KOPT-K1 (cell line): ENCODE measurements around the gene PDGFA.

Experiments used
- H3K27ac ChIP-seq: fragments of 200-600 bp; sonication (generic); 2 replicates; pipeline ENCODE4 v1.5.1; 2016; ENCODE audit warnings: antibody characterized with exemption, mild to moderate bottlenecking, low read depth, low read length; ENCODE audit not compliant: poor library complexity, severe bottlenecking
- H3K36me3 ChIP-seq: fragments of 200-600 bp; sonication (generic); 2 replicates; pipeline ENCODE4 v1.5.1; 2017; ENCODE audit warnings: antibody characterized with exemption, mild to moderate bottlenecking, low read length, moderate library complexity; ENCODE audit not compliant: insufficient read depth
- H3K9me3 ChIP-seq: fragments of 200-600 bp; sonication (generic); 2 replicates; pipeline ENCODE4 v1.5.1; 2017; ENCODE audit warnings: antibody characterized with exemption, low read length, mild to moderate bottlenecking; ENCODE audit not compliant: insufficient read depth, poor library complexity, severe bottlenecking

Gene PDGFA

DNA sequence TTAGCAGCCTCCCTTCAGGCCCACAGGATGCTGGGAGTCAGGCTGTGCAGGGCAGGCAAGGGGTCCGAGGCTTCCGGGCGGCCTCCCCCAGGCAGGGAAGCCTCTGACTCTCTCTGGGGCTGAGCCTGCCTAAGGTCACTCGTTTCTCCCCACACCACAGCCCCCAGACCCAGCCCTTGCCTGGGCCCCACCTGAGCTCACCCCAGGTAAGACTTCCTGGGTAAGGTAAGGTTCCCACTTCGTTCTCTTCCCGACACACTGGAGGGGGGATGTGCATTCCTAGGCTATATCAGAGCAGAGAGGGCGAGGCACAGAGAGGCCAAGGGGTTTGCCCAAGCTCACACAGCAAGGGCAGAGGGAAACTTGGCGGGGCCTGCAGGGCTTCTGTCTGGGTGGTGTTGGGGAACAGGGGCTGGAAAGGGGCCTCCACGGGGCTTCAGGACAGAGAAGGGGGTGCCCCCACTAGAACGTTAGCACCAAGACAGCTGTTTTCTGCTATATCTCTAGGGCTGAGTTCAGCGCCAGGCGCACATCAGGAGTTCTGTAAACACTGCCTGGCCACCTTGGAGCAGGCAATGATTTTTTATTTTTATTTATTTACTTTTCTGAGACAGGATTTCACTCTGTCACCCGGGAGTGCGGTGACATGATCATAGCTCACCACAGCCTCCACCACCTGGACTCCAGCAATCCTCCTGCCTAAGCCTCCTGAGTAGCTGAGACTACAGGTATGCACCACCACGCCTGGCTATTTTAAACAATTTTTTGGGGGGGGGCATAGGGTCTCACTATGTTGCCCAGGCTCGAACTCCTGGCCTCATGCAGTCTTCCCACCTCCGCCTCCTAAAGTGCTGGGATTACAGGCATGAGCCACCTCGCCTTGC is 24.9 kb upstream of the PDGFA start:
- Histone ChIP-seq H3K36me3 (peaks cover 12% of the 10 kb centered on the region), H3K27ac (no peak overlapping the region), H3K9me3 (peaks cover 6% of the 10 kb centered on the region)

DNA sequence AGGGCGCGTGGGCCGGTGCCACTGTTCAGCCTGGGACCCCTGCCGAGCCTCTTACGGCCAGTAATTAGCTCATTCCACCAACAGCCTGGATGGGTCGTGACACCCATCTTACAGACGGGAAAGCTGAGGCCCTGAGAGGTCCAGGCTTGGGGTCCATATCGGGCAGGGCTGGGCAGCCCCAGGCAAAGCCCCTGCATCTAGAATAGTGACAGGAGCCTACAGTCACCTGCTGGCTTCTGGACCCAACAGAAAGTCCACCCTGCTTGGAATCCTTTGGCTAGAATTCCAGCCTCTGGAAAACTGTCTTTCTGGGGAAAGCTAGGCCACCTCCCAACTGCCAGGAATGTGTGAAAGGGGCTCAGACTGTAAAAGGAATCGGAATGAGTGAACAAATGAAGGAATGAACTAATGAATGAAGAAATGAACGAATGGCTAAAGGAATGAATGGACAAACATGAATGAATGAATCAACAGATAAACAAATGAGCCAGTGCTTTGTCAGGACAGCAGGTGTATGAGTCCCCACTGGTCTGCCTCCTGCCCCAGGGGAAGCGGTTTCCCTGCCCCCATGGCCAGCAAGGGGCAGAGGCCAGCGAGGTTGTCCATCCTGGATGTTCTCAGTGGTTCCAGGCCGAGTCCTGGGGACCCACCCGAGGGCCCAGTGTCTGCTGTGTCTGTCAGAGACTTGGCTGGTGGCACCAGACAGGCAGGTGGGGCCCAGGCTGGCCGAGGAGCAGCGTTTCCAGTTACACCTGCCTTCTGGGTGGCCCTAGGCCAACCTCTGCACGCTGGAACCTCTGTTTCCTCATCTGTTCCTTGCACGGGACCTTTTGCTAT is 24.1 kb upstream of the PDGFA start:
- Histone ChIP-seq H3K9me3 (peaks cover 6% of the 10 kb centered on the region), H3K27ac (no peak overlapping the region), H3K36me3 (0 out of 2 replicates have a peak, but pooled peaks cover 3% of the 10 kb centered on the region)

DNA sequence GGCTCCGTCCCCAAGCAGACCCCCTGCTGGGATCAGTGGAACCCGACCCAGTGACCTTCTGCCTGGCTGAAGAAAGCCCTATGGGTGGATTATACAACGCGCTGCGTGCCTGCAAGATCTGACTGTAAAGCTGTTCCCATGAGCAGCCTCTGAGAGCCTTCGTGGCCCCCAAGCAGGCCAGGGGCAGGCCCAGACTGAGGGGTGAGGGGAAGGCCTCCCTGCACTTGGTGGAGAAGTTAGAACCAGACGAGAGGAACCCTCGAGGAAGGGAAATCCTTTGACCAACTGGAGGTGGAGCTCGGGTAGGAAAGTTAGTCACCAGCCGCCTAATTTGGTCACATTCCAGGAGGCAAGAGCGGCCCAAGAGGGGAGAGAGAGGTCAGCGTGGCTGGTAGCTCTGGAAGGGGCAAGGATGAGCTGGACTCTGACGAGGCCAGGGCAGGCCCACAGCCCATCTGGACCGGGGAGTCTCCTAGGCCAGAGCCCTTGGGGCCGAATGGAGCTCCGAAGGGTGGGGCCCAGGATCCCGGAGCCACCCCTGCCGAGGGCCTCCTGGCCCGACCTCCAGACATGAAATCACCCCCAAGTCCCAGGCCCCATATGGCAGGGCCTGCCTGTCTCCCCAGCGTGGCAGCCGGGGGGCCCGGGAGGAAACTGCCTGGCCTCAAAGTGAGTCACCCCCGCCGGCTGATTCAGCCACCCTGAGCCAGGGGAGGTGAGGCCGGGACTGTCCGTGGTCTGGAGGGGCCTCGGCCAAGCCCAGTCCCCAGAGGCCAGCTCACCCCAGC is 23.3 kb upstream of the PDGFA start:
- H3K27ac ChIP-seq: no peak overlapping the region
- H3K9me3 ChIP-seq: peaks cover 6% of the 10 kb centered on the region
- H3K36me3 ChIP-seq: no peaks in the 10 kb centered on the region

DNA sequence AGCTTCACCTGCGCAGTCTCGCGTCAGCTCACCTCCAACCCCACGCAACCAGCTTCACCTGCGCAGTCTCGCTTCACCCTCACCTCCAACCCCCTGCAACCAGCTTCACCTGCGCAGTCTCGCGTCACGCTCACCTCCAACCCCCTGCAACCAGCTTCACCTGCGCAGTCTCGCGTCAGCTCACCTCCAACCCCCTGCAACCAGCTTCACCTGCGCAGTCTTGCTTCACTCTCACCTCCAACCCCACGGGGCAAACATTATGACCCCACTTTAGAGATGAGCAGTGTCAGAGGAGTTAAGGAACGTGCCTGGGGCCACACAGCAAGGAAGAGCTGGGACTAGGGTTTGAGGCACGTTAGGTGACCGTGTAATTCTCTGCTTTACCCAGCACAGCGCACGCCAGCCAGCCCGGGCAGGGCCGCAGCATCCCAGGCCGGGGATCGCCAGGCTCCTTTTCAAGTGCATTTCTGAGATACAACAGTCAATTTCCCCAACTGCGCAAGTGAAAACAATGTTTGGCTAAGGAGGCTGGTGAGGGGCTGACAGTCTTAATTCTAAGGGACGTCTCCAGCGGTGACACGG is 22.6 kb upstream of the PDGFA start:
- Histone ChIP-seq H3K36me3 (no peaks in the 10 kb centered on the region), H3K9me3 (peaks cover 6% of the 10 kb centered on the region), H3K27ac (no peak overlapping the region)

DNA sequence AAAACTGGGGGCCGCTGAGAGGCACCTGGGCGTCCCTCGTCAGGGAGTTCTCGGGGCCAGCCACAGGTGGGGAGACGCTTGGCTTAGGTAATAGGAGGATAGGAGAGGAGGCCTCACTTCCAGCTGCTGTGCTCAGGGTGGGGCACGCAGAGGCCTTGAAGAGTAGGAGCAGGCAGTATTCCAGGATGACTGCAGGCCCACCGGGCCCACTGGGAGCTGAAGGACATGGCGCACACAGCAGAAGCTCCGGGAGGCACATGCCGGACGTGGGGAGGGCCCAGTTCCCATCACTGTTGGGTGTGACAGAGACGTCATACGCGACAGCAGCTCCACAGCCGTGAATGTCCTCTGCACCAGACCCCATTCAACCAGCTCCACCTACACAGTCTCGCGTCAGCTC is 22.0 kb upstream of the PDGFA start:
- peaks cover 6% of the 10 kb centered on the region for H3K9me3 ChIP-seq
- no peaks in the 10 kb centered on the region for H3K36me3 ChIP-seq
- H3K27ac ChIP-seq: no peak overlapping the region

DNA sequence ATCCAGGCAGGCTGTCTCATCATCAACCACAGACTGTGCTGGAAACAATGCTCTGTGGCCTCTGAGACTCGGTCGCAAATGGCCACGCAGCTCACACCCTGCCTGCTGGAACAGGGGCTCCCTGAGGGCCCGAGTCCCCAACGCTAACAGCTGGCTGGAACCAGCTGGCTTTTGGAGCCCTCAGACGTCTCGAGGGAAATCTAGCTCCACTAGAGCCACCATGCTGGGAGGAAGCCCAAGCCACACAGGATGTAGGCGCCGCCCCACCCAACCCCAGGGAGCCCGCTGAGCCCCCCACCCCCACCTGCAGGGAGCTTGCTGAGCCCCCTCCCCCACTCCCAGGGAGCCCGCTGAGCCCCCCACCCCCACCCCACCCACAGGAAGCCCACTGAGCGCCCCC is 21.4 kb upstream of the PDGFA start:
- Histone ChIP-seq H3K36me3 (no peaks in the 10 kb centered on the region), H3K9me3 (peaks cover 6% of the 10 kb centered on the region), H3K27ac (no peak overlapping the region)

DNA sequence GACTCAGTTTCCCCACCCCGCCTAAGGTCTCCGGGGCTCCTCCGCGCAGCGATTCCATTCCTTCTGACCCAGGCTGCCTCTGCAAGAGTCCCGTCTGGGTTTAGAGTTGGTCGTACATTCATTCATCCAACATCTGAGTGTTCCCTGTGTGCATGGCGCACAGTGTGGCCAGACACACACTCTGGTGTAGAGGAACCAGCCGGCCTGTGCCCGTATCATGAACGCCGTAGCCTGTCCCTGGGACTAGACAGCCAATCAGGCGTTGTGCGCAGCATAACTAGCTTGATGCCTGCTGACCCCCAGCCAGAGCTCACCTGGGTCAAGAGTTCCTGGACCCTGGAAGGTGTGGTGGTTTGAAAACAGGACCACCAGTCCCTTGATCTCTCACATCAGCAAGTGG is 20.9 kb upstream of the PDGFA start:
- H3K36me3 ChIP-seq: no peaks in the 10 kb centered on the region
- H3K9me3 ChIP-seq: peaks cover 5% of the 10 kb centered on the region
- H3K27ac ChIP-seq: no peak overlapping the region

DNA sequence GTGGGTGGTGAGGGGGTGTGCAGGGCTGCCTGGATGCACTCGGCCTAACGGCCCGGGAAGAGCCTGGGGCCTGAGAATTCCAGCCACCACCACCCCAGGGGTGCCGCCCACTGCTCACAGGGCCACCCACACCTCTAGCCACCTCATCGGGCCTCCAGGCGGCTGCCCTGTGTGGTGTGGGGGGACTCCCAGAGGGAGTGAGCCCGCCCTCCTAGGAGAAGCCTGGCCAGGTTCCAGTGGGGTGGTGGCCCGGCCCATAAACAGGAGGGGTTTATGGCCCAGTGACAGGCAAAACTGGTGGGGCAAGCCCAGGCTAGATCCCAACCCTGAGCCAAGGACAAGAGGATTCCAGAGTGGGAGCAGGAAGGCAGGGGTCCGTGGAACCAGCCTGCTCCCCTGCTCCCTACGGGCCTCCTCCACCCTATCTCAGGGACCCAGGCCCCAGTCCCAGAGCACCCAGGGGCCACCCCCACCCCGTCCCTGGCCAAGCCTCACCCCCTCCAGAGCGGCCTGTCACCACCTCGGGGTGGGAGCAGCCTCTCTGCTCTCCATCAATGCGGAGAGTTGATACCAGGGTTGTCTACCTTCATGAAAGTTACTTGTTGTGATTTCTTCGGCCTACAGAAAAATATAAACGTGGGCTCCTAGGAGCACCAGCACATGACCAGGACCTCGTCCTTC is 20.2 kb upstream of the PDGFA start:
- Histone ChIP-seq H3K27ac (no peak overlapping the region), H3K36me3 (no peaks in the 10 kb centered on the region), H3K9me3 (no peaks in the 10 kb centered on the region)

DNA sequence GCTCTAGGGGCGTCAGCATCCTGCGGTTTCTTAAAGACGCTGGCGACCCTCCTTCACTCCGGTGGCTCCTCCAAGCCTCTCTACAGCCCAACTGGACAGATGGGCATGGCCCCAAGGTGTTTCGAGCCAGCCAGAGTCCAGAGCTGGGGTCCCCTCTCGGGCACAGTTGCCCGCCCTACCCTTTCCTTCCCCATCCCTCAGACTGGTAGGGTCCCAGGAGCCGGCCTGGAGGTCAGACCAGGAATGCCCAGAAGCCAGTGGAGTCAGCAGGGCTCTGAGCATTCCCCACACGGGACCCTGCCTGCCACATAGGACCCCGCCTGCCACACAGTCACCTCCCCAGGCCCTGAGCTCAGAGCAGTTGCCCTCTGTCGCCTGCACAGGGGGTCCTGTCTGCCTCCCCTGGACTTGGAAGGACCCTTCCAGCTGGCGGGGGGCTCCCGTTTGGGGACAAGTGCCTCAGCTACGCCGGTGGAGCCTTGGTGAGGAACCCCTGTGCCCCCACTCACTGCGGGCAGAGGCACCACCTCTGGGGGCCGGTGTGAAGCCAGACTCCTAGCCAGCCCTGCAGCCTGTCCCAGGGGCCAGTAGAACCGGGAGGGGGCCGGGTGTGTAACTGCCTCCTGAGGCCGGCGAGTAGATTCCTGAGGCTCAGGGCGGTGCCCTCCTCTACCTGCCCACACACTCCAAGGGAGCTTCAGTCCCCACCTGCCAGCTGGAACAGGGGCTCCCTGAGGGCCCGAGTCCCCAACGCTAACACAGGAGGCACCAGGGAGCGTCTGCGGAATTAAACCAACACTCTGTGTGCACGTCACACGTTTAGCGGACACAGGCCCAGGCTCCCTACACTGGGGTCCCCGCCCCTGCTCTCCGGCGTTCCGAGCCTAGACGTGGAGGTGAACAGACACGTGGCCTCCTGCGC is 19.4 kb upstream of the PDGFA start:
- Histone ChIP-seq H3K9me3 (no peaks in the 10 kb centered on the region), H3K27ac (no peak overlapping the region)

DNA sequence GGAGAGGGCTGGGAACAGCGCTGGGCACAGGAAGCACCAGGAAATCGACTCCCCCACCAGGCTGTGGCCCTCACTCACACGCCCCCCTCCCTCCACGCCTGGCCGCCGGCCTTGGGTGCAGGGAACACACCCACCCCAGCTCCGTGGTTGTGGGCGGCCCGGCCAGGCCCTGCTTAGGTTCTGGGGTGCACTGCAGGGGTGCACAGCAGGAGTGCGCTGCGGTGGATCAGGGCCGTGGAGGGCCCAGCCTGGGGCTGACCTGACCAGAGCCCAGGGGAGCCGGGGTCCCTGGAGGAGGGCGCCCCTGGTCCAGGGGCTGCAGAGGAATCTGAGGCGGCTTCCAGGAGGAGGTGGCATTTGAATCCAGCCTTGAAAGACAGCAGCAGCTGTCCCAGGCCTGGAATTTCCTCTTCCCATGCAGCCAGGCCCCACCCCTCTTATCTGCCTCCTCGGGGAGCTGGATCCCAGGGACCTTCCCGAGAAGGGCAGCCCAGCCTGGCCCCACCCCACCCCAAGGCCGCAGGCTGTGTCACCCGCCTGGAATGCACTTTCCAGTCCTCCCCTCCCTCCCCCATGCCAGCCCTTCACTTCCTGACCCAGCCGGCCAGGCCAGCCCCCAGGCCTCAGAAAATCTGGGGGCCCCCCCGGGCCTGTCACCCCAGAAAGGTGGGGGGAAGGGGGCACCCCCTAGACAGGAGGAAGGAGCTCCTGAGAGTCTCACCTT is 18.4 kb upstream of the PDGFA start:
- Histone ChIP-seq H3K9me3 (no peaks in the 10 kb centered on the region), H3K27ac (no peak overlapping the region), H3K36me3 (no peaks in the 10 kb centered on the region)

More for the DNA sequence above, 19.4 kb upstream of the PDGFA start:
- H3K36me3 ChIP-seq: no peaks in the 10 kb centered on the region

DNA sequence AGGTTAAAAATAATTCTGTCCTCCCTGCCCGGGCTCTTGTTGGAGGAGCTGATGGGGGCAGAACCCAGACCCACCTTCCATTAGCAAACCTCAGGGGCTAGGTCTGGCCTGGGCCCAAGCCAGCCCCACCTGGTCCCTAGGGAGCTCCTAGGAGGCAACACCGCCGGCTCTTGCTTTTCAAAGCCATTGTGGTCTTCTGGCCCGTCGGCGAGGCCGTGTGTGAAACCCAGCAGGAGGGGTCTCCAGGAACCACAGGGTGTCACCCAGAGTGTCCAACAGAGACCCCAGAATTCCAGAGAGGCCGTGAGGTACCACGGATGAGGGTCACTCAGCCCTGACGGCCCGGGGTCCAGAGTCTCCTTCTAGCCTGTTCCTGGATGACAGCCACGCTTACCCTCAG is 16.6 kb upstream of the PDGFA start:
- H3K9me3 ChIP-seq: no peaks in the 10 kb centered on the region
- no peaks in the 10 kb centered on the region for H3K36me3 ChIP-seq
- H3K27ac ChIP-seq: no peak overlapping the region

DNA sequence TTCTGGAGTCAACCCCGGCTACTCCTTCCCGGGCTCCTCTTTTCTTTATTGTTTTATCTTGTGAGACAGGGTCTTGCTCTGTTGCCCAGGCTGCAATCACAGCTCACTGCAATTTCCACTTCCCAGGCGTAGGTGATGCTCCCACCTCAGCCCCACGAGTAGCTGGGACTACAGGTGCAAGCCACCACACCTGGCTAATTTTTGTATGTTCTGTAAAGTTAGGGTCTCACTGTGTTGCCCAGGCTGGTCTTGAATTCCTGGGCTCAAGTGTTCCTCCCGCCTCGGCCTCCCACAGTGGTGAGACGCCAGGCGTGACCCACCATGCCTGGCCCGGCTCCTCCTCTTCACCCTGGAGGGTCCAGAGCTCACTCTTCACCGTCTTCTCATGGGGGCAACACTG is 15.3 kb upstream of the PDGFA start:
- H3K36me3 ChIP-seq: no peaks in the 10 kb centered on the region
- H3K9me3 ChIP-seq: no peaks in the 10 kb centered on the region
- no peak overlapping the region for H3K27ac ChIP-seq

DNA sequence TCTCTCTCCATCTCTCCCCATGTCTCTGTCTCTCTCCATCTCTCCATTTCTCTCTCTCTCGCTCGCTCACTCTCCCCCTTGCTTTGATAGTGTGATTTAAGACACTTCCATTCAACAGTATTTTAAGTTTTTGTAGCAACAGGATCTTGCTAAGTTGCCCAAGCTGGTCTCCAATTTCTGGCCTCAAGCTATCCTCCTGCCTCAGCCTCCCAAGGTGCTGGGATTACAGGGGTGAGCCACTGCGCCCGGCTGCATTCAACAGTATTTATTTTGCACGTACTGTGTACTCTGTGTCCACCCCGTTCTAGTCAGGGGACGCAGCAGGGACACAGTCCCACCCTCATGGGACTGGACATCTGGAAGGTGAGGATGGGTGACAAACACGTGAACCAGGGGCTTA is 14.4 kb upstream of the PDGFA start:
- H3K27ac ChIP-seq: no peak overlapping the region
- H3K36me3 ChIP-seq: no peaks in the 10 kb centered on the region
- no peaks in the 10 kb centered on the region for H3K9me3 ChIP-seq
